AG09319 (cell line): ENCODE results near the gene RNF183.

Experiments used
- DNase-seq: peaks from one replicate; pipeline ENCODE4 v3.0.0-alpha.2; 2010; ENCODE audit warnings: low read depth; ENCODE audit errors: extremely low read depth
- CTCF ChIP-seq: IDR thresholded peaks from 2 replicates; pipeline ENCODE4 v1.5.1; 2011; ENCODE audit warnings: low read depth, mild to moderate bottlenecking, inconsistent platforms, low read length, moderate library complexity

The RNF183 gene

GRCh38 chr9:113293285-113293878, 9.8 kb downstream of the RNF183 start:
- no peak for TF ChIP-seq CTCF
- DNase-seq, result peak; percentile 67

GRCh38 chr9:113290052-113290607, 13.0 kb downstream of the RNF183 start:
- DNase-seq, result no peak

GRCh38 chr9:113289091-113289490, 14.1 kb downstream of the RNF183 start:
- TF ChIP-seq CTCF, result no peak
- no peak for DNase-seq

More at GRCh38 chr9:113290052-113290607, 13.0 kb downstream of the RNF183 start:
- TF ChIP-seq CTCF, result no peak

- no peak for TF ChIP-seq CTCF
- DNase-seq, result no peak
Observed at GRCh38 chr9:113281356-113281755, 21.8 kb downstream of the RNF183 start.

GRCh38 chr9:113278840-113279239, 24.3 kb downstream of the RNF183 start:
- DNase-seq, result no peak
- TF ChIP-seq CTCF, result no peak

- TF ChIP-seq CTCF, result no peak
- DNase-seq, result peak; percentile 97
Observed at GRCh38 chr9:113275157-113276131, 27.7 kb downstream of the RNF183 start, which contains the start of the genes CDC26 and PRPF4. CDC26 (minus strand) TSS chr9:113275572; CDS start chr9:113272507, 3,065 bp downstream. PRPF4 (plus strand) TSS chr9:113275658; CDS start chr9:113275744, 86 bp downstream.
